ENCODE measurements around the gene PPP2R2C. TPM values are rescaled to one million over a fixed set of nuclear protein-coding genes. Genes with fewer than 3 reads are reported as not detected.

Gene PPP2R2C
- total RNA-seq, 4 donors from 2014 or later: 0.50 to 2.7 (median 1.4) TPM

DNA sequence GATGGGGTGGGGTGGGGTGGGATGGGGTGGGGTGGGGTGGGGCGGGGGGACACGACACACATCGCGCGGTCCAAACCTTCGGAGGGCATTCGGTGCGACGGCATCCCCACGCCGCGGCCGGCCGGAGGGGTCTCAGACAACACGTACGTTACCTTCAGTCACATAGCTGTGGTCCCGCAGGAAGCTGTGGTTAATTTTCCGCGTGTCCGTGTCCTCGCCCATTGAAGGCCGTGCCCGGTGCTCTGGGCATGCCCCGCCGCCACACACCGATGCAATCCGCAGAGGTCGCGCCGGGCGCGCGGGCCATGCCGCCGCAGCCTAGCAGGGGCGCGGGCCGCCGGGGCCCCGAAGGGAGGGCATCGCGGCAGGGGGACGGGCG lies 417 bp downstream of the PPP2R2C start:
- Histone ChIP-seq H3K27ac (replicated peaks in 1 of 4) (no peak overlapping the region), H3K4me1 (peaks cover 12 to 24% (median 23%) of the 10 kb centered on the region in 4 donors), H3K4me3 (peak overlapping the region in 3 of 4 donors; percentile 33 to 60 (median 57)), H3K9me3 (no peaks in the 10 kb centered on the region), H3K36me3 (no peaks in the 10 kb centered on the region), H3K27me3 (peaks cover 0 to 94% (median 17%) of the 10 kb centered on the region in 4 donors)
- intact Hi-C loops (cut with DNase I): no loop called here
- no peak for DNase-seq (ENCODE audit: extremely low spot score)
- 0% methylated on average over 6 of the region's 44 CpGs for WGBS
- no peak for TF ChIP-seq CTCF (IDR thresholded peaks at IDR 0.05)
- no peak for TF ChIP-seq POLR2AphosphoS5 (IDR thresholded peaks at IDR 0.05)
- no peak for TF ChIP-seq POLR2A (IDR thresholded peaks at IDR 0.05; ENCODE audit: low read depth)
- TF ChIP-seq EP300 (IDR thresholded peaks at IDR 0.05): no peak

DNA sequence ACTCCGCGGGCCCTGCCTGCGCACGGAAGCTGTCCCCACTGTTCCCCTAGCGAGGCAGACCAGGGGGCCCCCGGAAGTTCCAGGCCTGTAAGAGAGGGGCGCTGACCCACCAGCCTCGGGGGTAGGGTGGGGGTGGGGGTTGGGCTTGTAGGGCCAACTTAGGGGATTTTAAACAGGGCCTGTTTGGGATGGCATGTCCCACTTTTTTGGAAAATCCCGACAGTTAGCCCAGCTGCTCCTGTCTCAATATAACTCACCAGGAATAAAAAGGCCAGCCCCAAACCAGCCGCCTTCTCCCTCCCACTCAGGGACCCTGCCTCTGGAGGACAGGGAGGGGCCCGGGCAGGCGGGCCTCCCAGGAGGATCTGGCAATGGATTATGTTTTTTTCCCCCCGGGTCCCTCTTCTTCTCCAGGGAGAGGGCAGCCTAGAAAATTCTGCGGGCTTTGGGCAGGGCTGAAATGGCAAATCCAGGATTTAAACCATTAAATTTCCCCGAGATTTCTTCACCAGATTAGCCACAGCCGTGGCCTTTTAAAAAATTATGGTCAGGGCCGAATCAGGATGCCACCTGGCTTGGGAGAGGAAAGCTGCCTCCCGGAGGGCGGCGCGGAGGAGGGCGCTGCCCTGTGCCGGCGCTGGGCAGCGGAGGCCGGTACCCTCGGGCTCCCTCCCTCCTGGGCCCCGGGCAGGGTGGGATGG lies 957 bp downstream of the PPP2R2C start:
- Histone ChIP-seq H3K27ac (replicated peaks in 1 of 4) (peak overlapping the region in 1 of 4 donors; percentile 19), H3K9me3 (no peaks in the 10 kb centered on the region), H3K4me1 (peaks cover 12 to 24% (median 23%) of the 10 kb centered on the region in 4 donors), H3K36me3 (no peaks in the 10 kb centered on the region), H3K4me3 (peak overlapping the region; percentile 57 to 64 (median 59)), H3K27me3 (peaks cover 0 to 95% (median 17%) of the 10 kb centered on the region in 4 donors)
- peak; percentile 60 for DNase-seq (ENCODE audit: extremely low spot score)
- TF ChIP-seq POLR2A (IDR thresholded peaks at IDR 0.05; ENCODE audit: low read depth): no peak
- no peak for TF ChIP-seq CTCF (IDR thresholded peaks at IDR 0.05)
- no peak for TF ChIP-seq POLR2AphosphoS5 (IDR thresholded peaks at IDR 0.05)
- TF ChIP-seq EP300 (IDR thresholded peaks at IDR 0.05): no peak
- WGBS: 4% methylated on average over 14 of the region's 28 CpGs
- intact Hi-C loops (cut with DNase I): no loop called here

DNA sequence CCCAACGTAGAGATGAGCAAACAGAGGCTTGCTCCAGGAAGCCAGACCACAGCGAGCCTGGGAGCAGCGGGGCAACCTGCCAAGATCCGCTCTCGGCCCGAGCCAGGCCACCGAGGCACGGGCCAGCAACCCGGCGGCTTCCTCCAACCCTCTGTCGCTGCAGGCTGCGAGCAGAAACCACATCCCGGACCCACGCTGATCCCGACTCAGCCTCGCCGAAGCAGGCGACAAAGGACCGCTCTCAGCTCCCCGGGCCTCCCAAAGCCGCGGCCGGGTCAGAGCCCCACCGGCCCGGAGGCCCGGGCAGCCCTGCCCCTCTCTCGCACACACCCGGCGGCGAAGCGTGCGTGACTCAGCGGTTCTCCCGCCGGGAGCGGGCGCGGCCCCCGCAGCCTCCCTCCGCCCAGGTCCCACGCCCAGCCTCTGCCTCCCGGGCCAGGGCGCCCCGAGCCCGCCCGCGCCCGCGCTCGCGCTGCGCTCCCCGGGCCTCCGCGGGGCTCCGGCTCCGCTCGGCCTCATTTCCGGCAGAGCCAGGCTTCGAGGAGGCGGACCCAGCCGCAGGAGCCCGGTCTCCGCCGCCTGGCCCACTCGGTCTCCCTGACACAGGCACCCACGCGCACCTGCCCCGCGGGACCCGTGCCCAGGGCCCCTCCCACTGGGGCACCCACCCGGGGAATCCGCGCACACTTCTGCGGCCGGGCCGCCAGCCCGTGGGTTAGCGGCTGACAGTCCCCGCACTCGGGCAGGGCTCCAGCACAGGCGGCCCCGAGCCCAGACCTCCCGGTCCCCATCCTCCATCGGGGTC lies 1.7 kb downstream of the PPP2R2C start:
- intact Hi-C loops (cut with DNase I): no loop called here
- Histone ChIP-seq H3K4me3 (peak overlapping the region; percentile 57 to 64 (median 59)), H3K27me3 (peaks cover 0 to 93% (median 14%) of the 10 kb centered on the region in 4 donors), H3K9me3 (no peaks in the 10 kb centered on the region), H3K4me1 (peaks cover 12 to 24% (median 23%) of the 10 kb centered on the region in 4 donors), H3K36me3 (no peaks in the 10 kb centered on the region), H3K27ac (replicated peaks in 1 of 4) (peak overlapping the region in 1 of 4 donors; percentile 19)
- TF ChIP-seq POLR2A (IDR thresholded peaks at IDR 0.05; ENCODE audit: low read depth): no peak
- TF ChIP-seq EP300 (IDR thresholded peaks at IDR 0.05): no peak
- TF ChIP-seq CTCF (IDR thresholded peaks at IDR 0.05): no peak
- no peak for TF ChIP-seq POLR2AphosphoS5 (IDR thresholded peaks at IDR 0.05)
- WGBS: 0% methylated on average over 32 of the region's 85 CpGs
- no peak for DNase-seq (ENCODE audit: extremely low spot score)

GRCh38 chr4:6469898-6470501 lies 2.4 kb downstream of the PPP2R2C start:
- H3K36me3 ChIP-seq: no peaks in the 10 kb centered on the region
- peak; percentile 45 for DNase-seq (ENCODE audit: extremely low spot score)
- H3K27ac ChIP-seq (replicated peaks in 1 of 4): peak overlapping the region in 1 of 4 donors; percentile 19
- TF ChIP-seq CTCF (IDR thresholded peaks at IDR 0.05) (no peak), POLR2A (IDR thresholded peaks at IDR 0.05; ENCODE audit: low read depth) (no peak), POLR2AphosphoS5 (IDR thresholded peaks at IDR 0.05) (no peak), EP300 (IDR thresholded peaks at IDR 0.05) (no peak)
- peak overlapping the region; percentile 57 to 64 (median 59) for H3K4me3 ChIP-seq
- H3K27me3 ChIP-seq: peaks cover 0 to 90% (median 14%) of the 10 kb centered on the region in 4 donors
- 54% methylated on average over 18 of the region's 18 CpGs for WGBS
- H3K9me3 ChIP-seq: no peaks in the 10 kb centered on the region
- intact Hi-C loops (cut with DNase I): no loop called here
- H3K4me1 ChIP-seq: peaks cover 12 to 24% (median 23%) of the 10 kb centered on the region in 4 donors
